Measurements from ENCODE around the gene RNF183.
A peak's percentile ranks its signal among the peaks of the same experiment; 100 is the strongest.
"Not testable (repeated sequence)": the region's sequence is repeated elsewhere in the genome, so short reads cannot be mapped to it uniquely, and the experiment has no call there.

Gene RNF183

DNA sequence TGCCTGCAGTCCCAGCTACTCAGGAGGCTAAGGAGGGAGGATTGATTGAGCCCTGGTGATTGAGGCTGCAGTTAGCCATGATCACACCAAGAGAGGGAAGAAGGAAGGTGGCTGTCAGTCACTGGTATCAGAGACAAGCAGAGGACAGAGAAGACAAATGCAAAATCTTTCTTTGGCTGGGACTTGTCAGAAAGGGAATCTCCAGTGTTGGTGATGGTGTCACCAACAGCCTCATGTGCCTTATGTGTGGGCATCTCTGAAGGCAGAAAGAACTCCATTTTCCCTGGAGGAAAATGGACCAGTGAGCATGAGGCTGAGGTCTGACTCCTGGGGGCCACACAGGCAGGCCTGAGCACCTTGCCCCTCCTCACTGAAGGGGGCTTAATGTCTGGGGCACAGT lies 12.1 kb upstream of the RNF183 start:
- DNase-seq, result no peak

DNA sequence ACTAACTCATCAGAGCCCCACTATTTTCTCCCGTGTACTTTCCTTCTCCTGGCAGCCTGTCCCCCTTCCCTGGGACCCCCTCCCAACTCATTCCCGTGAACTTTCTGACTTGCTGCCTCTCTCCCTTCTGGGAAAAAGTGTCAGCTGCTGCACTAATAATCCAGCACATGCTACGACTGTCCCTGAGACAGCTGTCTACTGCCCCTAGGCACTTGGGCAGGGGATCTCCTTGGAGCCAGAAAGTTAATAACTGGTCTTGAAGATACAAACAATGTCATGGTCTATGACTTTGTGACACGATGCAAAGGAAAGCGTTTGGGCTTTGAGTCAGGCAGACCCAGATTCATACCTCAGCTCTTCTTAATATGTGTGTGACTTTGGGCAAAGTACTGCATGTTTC lies 10.1 kb upstream of the RNF183 start:
- DNase-seq, result no peak

DNA sequence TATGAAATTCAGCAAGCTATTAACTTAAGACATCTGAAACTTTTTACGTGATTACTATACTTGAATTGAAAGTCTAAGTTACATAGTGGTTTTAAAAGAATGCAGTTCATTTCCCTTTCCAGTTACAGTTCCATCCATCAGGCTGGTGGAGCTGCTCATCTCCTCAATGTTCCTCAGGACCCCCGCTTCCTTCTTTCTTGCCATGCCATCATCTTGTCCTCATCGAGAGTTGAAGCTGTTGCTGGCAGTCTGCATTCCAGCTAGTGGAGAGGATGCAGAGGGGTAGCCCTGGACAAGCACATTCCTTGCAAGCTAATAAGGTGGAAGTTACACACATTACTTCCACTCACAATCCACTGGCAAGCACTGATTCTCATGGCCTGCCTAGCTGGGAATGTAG lies 8.8 kb upstream of the RNF183 start:
- DNase-seq, result no peak

DNA sequence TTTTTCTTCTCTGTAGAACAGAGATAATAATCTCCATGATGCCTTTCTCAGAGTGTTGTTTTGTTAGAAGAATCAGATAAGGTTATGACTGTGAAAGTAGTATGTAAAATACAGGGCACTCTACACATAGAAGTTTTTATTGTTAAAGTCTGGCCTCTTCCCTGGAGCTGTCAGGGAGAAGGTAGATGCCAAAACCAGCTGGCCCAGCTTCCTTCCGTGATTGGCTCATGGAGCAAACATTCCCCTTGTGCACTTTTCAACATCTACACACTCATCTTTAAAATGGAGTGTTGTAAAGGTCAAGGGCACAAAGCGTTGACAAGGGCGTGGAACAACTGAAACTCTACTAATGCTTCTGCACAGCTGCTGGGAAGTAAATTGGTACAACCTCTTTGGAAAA lies 7.4 kb upstream of the RNF183 start:
- no peak for DNase-seq

DNA sequence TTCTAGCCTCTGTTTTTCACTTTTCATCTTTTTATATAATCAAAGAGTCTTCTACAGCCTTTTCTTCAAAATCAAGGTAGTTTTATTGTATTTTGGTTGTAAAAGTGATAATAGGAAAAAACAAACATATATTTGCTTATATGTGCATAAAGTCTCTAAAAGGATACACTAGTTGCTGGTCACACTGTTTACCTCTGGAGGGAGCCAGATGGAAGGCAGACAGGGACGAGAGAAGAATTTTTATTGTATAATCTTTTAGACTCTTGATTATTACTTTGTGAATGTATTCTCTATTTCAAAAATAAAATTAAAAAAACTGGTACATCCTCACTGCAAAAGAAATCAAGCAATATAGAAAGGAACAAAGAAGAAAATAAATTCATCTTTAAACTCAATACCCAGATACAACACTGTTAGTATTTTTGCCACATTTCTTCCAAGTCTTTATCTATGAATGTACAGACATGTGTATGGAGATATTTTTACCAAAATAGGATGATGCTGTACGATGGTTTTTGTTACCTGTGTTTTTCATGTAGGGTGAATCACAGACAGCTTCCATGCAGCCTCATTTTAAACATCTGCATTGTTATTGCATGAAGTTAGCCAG lies 6.1 kb upstream of the RNF183 start:
- peak; percentile 53 for DNase-seq

DNA sequence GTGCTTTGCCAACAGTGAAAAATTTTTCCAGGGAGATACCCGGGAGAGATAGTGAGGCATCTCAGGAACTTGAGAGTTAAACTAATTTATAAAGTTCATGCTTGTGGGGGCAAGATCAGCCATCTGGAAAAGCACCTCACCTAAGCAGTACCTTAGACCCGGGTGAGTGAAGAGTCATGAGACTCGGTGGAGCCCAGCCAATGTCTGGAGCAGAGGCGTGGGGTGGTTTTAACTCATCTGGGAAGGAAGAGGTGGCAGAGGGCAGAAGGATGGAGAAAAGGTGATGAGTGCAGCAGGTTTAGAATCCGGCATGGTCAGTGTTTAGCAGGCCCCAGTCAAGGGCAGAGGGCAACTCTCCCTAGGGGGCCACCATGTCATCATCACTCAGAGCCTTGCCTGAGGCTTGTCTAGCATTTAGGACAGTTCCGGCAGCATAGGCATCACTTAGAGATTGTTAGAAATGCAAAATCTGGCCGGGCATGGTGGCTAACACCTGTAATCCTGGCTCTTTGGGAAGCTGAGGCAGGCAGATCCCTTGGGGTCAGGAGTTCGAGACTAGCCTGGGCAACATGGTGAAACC lies 4.3 kb upstream of the RNF183 start:
- no peak for DNase-seq

DNA sequence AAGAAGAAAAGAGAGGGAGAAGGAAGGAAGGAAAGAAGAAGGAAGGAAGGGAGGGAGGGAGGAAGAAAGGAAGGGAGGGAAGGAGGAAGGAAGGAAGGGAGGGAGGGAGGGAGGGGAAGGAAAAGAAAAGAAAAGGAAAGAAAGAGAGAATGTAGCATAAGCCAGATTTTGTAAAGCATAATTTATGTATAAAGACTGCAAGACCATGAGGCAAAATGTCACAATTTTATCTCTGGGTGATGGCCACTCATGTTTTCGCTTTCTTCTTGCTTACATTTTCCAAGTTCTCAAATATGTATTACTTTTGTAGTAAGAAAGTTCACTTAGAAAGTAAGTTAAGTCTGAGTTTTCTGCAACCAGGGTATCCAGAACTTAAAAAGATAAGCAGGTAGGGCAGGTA lies 3.4 kb upstream of the RNF183 start:
- no peak for DNase-seq

DNA sequence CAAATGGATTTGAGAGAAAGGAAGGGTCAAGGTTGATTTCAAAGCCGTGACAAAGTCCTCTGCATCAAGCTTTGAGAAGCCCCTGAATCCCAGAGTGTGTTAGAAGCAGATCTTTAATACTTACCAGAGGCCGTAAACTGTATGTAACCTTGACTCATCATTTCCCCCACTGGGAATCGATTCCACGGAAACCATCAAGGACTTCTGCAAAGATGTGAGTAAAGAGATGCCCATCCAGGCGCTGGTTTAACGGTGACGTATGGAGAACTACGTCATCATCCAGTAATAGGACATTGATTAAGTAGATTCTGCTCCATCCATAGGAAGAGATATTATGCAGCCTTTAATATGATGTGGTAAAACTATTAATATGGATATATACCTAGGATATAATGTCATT lies 1.6 kb downstream of the RNF183 start:
- no peak for DNase-seq

DNA sequence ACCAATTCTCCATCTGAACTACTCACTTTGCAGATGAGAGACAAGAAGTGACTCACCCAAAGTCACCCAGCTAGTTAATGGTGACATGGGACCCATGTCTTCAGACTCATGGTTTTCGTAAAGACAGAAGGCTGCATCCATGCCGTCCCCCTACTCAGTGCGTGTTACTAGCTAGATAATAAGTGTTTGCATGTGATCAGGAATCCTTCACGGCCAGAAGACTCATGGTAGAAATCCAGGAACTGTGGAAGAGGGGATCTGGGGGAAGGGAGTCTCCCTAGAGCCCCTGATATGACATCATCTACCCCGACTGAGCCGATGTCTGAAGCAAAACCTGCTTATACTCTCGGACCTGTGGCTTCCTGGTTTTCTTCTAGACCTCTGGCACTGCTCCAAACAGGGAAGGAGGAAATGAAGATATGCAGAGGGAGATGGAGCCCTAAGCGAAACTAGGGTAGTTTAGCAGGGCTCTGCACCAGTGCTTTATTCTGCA lies 3.3 kb downstream of the RNF183 start:
- no peak for DNase-seq

DNA sequence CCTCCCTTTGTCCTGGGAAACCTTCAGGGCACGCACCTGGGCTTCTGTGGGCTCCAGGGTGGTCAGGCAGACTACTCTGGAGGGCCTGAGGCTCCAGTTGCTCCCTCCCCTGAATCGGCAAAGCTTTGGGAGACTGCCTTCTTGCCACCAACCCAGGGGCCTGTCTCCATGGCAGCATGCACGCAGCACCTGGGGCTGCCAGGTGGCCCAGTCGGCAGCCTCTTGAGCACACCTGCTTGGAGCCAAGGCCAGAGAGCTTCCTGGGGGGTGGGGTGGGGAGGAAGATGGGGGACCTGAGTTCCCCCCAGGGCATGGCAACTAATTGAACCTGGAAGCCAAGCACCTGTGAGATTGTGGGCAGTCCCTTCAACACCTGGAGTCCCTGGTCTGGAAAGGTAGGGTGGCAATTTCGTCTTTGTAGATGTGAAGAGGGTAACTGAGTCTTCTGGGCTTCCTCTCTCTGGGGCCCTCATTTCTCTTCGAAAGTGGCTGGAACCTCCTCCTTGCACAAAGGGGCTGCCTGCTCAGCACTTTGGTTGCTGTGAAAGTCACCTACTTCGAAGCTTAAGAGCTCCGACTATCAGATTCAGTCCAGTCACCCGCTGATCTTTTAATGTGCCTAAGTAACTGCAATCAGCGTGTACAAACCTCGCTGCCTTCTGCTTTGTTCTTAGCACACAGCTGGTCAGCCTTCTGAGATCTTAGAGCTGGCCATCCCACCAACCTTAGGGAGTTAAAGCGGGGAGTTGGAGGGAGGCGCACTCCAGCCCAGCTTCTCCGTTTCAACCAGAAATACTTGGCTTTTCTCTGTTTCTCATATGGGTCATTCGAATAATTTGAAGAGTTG lies 4.0 kb downstream of the RNF183 start:
- DNase-seq, result no peak

DNA sequence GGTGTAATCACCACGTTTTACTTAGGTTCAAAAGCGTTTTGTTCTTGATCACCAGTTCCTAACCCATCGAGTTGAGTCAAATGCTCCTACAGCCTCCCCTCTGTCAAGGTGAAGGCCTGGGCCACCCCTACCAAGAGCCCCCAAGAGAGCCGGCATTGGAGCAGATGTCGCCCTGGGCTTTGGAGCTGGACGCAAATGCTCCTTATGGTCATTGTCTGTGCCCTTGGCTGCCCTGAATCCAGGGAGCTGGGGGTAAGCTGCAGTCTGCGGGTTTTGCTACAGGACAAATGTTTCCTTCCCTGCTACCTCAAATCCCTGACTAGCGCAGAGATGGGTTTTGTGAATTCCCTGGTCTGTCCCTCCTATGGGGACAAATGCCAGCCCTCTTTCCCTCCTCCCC lies 4.9 kb downstream of the RNF183 start:
- no peak for DNase-seq

DNA sequence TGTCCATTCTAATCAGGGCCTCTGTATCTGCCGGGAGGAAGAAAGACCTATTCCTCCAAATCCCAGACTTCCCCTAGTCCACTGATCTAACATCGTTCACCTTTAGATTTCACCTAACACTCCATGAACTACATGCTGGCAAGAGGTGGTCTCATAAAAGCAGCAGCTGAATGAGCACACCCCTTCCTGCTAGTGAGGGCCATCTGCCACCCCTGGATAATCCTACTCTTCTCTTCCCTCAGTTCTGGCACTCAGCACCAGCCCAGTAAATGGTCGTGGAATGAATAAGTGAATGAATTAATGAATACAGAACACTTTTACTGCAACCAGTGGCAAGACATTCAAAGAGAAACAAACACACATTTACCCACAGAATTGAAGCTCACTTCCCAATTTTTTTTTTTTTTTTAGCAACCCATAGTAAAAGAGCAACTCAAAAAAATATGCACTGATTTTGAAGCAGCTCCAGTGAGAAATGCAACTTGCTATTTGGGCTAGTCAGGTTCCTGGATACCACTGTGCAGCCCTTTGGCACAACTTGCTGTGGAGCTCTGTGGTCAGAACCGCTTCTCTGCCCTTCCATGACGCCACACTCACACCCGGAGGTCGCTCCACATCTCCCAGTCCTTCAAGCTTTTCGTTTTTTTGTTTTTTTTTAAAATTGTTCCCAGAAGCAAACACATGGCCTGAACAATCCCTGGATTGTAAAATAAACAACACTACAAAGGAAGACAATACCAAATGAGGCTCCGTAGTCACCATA lies 6.2 kb downstream of the RNF183 start:
- no peak for DNase-seq

DNA sequence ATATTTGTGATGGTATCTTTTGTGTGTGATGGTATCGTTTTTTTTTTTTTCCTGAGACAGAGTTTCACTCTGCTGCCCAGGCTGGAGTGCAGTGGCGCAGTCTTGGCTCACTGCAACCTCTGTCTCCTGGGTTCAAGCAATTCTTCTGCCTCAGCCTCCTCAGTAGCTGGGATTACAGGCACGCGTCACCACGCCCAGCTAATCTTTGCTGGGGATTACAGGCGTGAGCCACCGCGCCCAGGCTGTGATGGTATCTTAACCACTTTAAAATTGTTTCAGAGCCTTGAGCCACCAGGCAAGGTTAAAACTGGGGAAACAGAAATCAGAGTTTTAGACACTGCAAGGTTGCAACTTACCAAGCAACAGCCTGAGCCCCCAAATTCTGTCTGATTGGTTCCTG lies 6.9 kb downstream of the RNF183 start:
- DNase-seq, result not testable (repeated sequence)

DNA sequence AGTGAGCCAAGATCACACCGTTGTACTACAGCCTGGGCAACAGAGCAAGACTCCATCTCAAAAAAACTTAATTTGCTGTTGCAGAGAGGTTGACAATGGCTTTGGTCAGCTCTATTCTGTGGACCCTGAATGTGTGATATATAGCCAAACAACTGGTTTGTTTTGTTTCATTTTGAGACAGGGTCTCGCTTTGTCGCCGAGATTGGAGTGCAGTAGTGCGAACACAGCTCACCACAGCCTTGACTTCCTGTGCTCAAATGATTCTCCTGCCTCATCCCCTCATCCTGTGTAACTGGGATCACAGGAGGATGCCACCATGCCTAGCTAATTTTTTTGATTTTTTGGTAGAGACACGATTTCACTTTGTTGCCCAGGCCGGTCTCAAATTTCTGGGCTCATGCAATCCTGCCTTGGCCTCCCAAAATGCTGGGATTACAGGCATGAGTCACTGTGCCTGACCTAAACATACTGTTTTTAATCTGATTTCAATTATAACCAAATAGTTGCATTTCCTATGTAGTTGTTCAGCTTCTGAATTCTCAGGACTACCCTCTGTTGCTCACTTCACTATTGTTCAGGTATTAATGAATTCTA lies 9.8 kb downstream of the RNF183 start:
- peak; percentile 16 for DNase-seq

DNA sequence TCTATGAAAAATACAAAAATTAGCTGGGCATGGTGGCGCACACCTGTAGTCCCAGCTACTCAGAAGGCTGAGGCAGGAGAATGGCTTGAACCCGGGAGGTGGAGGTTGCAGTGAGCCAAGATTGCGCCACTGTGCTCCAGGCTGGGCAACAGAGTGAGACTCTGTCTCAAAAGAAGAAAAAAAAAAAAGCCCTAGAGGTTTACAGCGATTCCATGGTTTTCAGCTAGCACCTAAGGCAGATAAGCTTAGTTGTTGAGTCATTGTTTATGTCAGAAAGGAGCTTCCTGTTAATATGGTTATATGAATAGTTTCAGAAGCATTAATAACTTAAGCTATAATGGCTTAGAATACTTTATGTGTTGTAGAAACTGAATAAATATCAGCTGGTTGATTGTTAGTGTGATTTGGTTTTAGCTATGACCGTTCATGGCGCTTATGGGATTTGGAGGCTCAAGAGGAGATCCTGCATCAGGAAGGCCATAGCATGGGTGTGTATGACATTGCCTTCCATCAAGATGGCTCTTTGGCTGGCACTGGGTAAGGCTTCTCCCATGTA lies 13.0 kb downstream of the RNF183 start:
- DNase-seq, result no peak

DNA sequence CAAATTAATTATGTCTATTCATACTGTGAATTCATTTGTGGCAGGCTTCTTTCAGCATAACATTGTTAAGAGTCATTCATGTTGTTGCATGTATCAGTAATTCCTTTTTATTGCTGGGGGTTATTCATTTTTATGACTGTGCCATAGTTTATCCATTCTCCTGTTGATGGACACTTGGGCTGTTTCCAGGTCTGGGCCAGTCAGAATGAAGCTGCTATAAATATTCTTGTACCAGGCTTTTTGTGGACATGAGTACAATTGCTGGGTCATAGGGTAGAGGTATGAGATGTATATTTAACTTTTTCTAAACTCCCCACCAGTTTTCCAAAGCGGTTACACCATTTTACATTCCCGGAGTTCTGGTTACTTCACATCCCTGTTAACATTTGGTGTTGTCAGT lies 14.1 kb downstream of the RNF183 start:
- no peak for DNase-seq

DNA sequence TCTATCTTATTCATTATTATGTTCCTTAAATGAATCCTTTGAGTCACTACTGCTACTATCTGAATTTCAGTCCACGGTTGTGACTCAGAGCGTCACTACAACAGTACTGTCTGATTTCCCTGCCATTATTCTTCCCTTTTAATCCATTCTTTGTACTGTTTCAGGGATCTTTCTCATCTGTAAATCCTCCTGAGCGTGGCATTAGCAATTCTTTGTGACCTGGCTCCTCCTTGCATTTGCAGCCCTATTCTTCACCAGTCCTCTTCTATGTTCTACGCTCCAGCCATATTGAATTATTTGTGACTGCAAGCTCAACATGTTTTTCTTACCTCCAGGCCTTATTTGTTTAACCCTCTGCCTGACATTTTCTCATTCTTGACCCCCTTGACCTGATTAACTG lies 21.8 kb downstream of the RNF183 start:
- DNase-seq, result no peak

DNA sequence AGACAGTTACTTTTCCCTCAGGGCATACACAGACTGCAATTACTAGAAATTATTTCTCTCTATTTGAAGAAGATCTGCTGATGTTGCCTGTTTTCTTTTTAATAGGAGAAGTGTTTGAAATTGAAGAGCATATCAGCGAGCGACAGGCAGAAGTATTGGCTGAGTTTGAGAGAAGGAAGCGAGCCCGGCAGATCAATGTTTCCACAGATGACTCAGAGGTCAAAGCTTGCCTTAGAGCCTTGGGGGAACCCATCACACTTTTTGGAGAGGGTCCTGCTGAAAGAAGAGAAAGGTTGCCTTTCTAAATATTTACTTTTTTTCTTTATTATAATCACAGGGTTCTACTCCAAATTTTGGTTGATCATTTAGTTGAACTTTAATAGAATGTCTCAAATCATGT lies 24.3 kb downstream of the RNF183 start:
- no peak for DNase-seq

DNA sequence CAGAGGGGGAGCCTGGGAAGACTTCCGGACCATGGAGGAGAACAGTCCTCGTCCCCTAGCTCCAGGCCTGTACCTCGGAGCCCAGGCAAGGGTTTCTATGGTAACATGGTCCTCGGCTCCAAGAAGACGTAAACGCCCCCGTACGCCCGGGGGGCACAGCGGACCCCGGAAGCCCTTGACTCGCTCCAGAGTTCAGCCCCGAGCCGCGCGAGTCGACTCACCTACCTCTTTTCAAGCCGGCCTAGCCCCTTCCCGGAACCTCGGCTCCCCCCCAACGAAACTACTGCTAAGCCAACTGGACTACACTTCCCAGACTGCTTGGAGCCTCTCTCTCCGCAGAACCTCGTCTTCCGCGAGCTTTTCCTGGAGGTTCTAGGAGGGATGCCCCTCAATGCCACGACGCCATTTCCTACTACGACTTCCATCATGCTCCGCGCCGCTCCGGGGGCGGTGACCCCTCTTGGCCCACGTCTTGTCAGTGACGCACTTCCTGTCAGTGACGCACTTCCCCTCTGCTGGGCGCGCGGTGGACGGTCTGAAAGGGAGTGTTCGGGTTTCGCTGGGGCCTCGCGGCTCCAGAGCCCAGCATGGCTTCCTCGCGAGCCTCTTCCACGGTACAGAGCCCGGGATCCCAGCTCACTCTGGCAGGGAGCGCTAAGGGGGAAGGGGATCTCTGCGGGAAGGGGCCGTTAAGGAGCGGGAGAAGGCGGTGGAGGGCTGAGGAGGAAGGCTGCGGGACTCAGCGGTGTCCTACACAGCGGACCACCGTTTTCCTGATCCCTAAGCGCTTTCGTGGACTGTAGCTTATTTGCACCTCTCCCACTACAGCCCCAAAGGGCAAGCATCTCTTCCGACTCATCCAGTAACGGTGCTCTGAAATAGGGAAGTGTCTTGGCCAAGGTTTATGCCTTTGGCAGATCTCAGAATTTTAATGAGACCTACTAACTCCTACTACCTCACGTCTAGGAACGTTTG lies 27.7 kb downstream of the RNF183 start, which contains the start of the genes CDC26 and PRPF4:
Gene CDC26, minus strand, starts transcription at position 416 of the 975 bp plus-strand sequence. CDS start 3,065 bp downstream, outside the sequence.
Gene PRPF4, plus strand, starts transcription at position 502 of the 975 bp plus-strand sequence. Its CDS starts 86 bp downstream, at position 588.
- DNase-seq, result peak; percentile 97

DNA sequence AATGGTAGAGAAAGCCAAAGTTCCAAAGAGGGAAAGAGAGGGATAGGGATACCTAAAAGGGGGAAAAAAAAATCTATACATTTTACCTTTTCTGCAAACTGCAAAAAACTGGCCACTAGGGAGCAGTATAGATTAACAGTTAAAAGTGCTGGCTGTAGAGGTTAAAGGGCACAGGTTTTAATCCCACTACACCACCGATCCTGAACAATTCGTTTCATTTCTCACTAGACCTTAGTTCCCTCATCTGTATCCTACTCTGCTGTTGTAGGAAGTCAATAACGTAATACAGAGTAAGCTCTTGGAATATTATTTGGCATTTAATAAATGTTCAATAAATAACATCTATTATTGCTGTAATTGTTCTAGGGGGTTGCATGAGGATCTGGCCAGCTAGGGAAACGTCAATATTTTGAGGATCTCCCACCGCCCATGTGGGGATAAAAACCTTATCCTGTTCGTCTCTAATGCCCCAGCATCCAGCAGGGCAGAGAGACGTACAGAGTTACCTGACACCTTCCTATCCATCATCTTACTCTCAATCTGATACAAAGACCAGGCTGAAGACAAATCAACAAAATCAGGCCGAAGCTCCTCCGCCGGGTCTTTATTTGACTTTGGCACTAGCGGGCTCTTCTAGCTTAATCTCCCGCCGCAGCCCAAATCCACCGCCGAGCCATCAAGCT lies 28.6 kb downstream of the RNF183 start:
- DNase-seq, result peak; percentile 76
